GM20000 (cell line): ENCODE results near the gene SLAMF8.

Experiments used
- DNase-seq: peaks from one replicate; pipeline ENCODE4 v3.0.0; 2012; ENCODE audit warnings: low spot score
- TF ChIP-seq, protein P1 (sequence below): IDR thresholded peaks from 2 replicates; pipeline ENCODE4 v1.5.1; 2012; ENCODE audit warnings: mild to moderate bottlenecking, control low read depth; ENCODE audit errors: extremely low read depth, missing control alignments

The SLAMF8 gene

GRCh38 chr1:159829273-159829634 is 2.6 kb downstream of the SLAMF8 start:
- DNase-seq = peak; percentile 51
- TF ChIP-seq, protein P1, sequence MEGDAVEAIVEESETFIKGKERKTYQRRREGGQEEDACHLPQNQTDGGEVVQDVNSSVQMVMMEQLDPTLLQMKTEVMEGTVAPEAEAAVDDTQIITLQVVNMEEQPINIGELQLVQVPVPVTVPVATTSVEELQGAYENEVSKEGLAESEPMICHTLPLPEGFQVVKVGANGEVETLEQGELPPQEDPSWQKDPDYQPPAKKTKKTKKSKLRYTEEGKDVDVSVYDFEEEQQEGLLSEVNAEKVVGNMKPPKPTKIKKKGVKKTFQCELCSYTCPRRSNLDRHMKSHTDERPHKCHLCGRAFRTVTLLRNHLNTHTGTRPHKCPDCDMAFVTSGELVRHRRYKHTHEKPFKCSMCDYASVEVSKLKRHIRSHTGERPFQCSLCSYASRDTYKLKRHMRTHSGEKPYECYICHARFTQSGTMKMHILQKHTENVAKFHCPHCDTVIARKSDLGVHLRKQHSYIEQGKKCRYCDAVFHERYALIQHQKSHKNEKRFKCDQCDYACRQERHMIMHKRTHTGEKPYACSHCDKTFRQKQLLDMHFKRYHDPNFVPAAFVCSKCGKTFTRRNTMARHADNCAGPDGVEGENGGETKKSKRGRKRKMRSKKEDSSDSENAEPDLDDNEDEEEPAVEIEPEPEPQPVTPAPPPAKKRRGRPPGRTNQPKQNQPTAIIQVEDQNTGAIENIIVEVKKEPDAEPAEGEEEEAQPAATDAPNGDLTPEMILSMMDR = peak; percentile 5

DNA sequence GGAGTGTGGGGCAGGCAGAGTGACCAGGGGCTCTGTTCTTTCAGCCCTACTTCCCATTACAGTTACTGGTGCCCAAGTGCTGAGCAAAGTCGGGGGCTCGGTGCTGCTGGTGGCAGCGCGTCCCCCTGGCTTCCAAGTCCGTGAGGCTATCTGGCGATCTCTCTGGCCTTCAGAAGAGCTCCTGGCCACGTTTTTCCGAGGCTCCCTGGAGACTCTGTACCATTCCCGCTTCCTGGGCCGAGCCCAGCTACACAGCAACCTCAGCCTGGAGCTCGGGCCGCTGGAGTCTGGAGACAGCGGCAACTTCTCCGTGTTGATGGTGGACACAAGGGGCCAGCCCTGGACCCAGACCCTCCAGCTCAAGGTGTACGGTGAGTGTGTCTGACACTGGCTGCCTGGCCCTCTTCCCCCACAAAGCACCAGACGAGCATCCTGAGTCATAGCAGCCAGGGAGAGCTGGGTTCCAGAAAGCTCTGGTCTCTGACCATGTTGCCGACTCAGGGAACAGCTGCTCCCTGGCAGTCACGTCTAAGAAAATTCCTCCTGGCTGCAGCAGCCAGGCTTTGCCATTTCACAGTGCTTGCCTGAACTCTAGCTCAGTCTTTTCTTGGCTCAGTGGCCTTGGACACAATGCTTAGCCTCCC is 3.3 kb downstream of the SLAMF8 start:
- DNase-seq = no peak
- TF ChIP-seq, protein P1 = no peak

GRCh38 chr1:159830722-159831121 is 4.0 kb downstream of the SLAMF8 start:
- TF ChIP-seq, protein P1 = no peak
- DNase-seq = no peak

DNA sequence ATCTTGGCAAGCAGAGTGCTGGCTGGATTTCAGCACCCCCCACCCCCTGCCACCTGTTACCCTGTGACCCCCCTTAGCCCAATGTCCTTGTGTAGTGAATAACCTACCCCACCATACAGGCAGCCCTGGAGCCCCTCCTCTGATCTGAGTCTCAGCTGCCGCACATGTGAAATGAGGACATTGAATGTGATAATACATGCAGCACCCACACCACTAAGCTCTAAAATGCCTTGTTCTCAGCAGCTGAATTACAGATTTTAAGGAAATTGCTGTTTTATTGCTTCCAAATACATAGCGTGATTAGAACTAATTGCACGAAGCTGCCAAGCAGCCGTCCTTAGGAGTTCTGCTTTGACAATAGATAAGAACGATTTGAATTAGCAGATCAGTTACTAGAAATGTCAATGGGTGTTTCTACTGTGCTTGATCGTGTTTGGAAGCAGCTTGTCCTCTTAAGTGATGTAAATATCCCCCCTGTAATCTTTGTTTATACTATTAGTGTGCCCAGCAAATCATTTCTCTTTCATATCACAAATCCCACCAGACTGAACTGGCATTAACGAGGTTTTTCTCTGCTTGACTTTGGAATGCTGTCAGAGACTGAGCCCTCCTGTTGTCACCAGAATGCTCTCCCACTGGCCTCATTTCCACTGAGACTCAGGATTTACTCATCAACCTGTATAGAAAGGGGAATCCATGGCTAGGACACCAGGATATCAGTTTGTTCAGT is 4.9 kb downstream of the SLAMF8 start:
- DNase-seq = no peak
- TF ChIP-seq, protein P1 = no peak

DNA sequence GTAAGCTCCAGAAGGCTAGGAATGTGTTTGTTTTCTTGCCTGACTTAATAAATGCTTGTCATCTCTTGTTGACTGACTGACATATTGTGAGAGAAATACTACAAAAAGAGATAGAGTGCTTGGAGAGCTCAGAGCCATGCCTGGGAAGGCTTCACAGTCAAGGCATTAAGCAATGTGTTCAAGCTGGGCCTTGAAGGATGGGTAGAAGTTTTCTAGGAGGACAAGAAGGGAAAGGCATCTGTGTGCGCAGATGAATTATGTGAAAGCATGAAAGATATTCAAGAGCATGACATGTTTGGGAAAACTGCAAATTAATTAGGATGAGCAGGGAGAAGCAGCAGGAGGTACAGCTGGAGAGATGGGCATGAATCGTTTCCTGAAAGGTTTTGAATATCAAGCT is 5.6 kb downstream of the SLAMF8 start:
- TF ChIP-seq, protein P1 = no peak
- no peak for DNase-seq

- TF ChIP-seq, protein P1 = no peak
- no peak for DNase-seq
Measured at GRCh38 chr1:159835356-159835755, 8.7 kb downstream of the SLAMF8 start.

- DNase-seq = no peak
- TF ChIP-seq, protein P1 = no peak
Measured at GRCh38 chr1:159835862-159836525, 9.3 kb downstream of the SLAMF8 start.
